ENCODE results near the gene ETV2.

- no peak for TF ChIP-seq GATA2 (IDR thresholded peaks at IDR 0.05; ENCODE audit: low read depth, low read length)
- TF ChIP-seq GATA3 (IDR thresholded peaks at IDR 0.05; ENCODE audit: low read depth, low read length), result no peak
These were observed 7.7 kb upstream of the ETV2 start for GRCh38 chr19:35633727-35634440.
